H7 (cell line): Measurements from ENCODE around the gene ABHD3. TPM values are rescaled to one million over a fixed set of nuclear protein-coding genes. Genes with fewer than 3 reads are reported as not detected.
"Not testable (repeated sequence)": the region's sequence is repeated elsewhere in the genome, so short reads cannot be mapped to it uniquely, and the experiment has no call there.

Source experiments
- DNase-seq: peaks from one replicate; pipeline ENCODE4 v3.0.0; 2012
- H3K27me3 ChIP-seq: 2 replicates; pipeline ENCODE4 v1.6.0; 2011; ENCODE audit warnings: mild to moderate bottlenecking, low read length; ENCODE audit not compliant: control insufficient read depth, insufficient read depth
- H3K36me3 ChIP-seq: replicated peaks from 2 replicates; pipeline ENCODE4 v1.5.1; 2011; ENCODE audit warnings: low read length; ENCODE audit not compliant: control insufficient read depth, insufficient read depth
- H3K4me3 ChIP-seq: 2 replicates; pipeline ENCODE4 v1.5.1; 2011; ENCODE audit warnings: low read depth, mild to moderate bottlenecking, control low read depth, low read length, moderate library complexity; ENCODE audit not compliant: insufficient read depth
- total RNA-seq: library from RNA; depleted of rRNA; stranded (reverse); fragments of >200 nt; shearing (Covaris generic); gene quantifications from 2 replicates; pipeline ENCODE4 v1.2.3, GENCODE V29; 2014

The ABHD3 gene
- total RNA-seq, 1 experiment from 2014 or later, result 6.9 TPM

- H3K36me3 ChIP-seq, result no peaks in the 10 kb centered on the region
- H3K4me3 ChIP-seq, result no peak overlapping the region
- no peaks in the 10 kb centered on the region for H3K27me3 ChIP-seq
- DNase-seq, result no peak
These were observed 28.4 kb upstream of the ABHD3 start for GRCh38 chr18:21733011-21733410.

- DNase-seq, result no peak
- H3K27me3 ChIP-seq, result no peaks in the 10 kb centered on the region
- no peak overlapping the region for H3K4me3 ChIP-seq
- no peaks in the 10 kb centered on the region for H3K36me3 ChIP-seq
These were observed 23.1 kb upstream of the ABHD3 start for GRCh38 chr18:21727702-21728101.

DNA sequence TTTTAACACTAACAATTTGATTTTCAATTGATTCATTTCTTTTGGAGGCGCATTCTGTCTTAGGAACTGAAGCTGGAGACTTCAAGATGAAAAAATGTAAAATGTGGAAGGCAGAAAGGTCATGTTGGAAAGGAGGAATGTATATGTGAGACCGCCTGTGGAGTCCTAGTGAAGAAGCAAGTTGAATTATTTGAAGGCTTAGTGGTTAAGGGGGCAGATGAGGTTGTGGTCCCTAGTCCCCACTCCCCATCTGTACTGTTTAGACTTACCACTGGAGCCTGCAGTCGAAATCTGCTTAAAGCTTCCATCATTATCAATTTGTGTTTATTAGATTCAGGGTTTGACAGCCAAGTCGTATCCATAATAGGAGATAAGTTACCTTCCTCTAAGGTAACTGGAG is 20.6 kb upstream of the ABHD3 start:
- H3K36me3 ChIP-seq, result no peaks in the 10 kb centered on the region
- no peak overlapping the region for H3K4me3 ChIP-seq
- no peaks in the 10 kb centered on the region for H3K27me3 ChIP-seq
- no peak for DNase-seq

DNA sequence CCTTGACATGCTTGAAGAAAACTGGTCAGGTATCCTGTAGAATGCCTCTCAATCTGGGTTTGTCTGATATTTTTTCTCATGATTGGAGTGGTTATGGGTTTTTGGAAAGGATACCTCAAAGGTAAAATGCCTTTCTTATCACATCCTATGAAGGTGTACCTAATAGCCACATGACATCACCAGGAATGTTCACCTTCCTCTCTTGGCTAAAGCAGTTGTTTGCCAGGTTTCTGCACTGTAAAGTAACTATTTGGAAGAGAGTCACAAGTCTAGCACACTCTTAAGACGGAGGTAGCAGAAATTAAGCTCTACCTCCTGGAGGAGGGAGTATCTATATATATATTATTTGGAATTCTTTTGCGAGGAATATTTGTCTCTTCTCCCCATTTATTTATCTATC is 18.1 kb upstream of the ABHD3 start:
- Histone ChIP-seq H3K4me3 (no peak overlapping the region), H3K36me3 (no peaks in the 10 kb centered on the region), H3K27me3 (no peaks in the 10 kb centered on the region)
- no peak for DNase-seq

- no peaks in the 10 kb centered on the region for H3K27me3 ChIP-seq
- DNase-seq, result no peak
- no peaks in the 10 kb centered on the region for H3K36me3 ChIP-seq
- H3K4me3 ChIP-seq, result no peak overlapping the region
These were observed 9.9 kb upstream of the ABHD3 start for GRCh38 chr18:21714474-21714873.

GRCh38 chr18:21707130-21707529 is 2.6 kb upstream of the ABHD3 start:
- not testable (repeated sequence) for H3K27me3 ChIP-seq, H3K4me3 ChIP-seq, DNase-seq, H3K36me3 ChIP-seq

DNA sequence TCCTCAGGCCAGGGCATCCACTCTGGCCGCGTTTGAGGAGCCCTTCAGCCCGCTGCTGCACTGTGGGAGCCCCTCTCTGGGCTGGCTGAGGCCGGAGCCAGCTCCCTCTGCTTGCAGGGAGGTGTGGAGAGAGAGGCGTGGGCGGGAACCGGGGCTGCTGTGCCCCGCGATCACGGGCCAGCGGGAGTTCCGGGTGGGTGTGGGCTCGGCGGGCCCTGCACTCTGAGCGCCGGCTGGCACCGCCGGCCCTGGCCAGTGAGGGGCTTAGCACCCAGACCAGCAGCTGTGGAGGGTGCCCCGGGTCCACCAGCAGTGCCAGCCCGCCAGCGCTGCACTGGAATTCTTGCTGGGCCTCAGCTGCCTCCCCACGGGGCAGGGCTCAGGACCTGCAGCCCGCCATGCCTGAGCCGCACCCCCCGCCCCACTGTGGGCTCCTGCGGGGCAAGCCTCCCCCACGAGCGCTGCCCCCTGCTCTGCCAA is 1.9 kb upstream of the ABHD3 start:
- H3K4me3 ChIP-seq, result no peak overlapping the region
- peaks cover 2% of the 10 kb centered on the region; the same call in 1 of the 2 replicates for H3K27me3 ChIP-seq
- DNase-seq, result no peak
- H3K36me3 ChIP-seq, result peaks cover 3% of the 10 kb centered on the region; the same call in 1 of the 2 replicates

GRCh38 chr18:21703241-21703820 is 1.2 kb downstream of the ABHD3 start:
- H3K27me3 ChIP-seq, result peaks cover 2% of the 10 kb centered on the region; the same call in 1 of the 2 replicates
- H3K4me3 ChIP-seq, result peak overlapping the region; percentile 75
- DNase-seq, result peak; percentile 57
- peaks cover 3% of the 10 kb centered on the region; the same call in 1 of the 2 replicates for H3K36me3 ChIP-seq

- Histone ChIP-seq H3K27me3 (peaks cover 2% of the 10 kb centered on the region; the same call in 1 of the 2 replicates), H3K36me3 (peaks cover 3% of the 10 kb centered on the region; the same call in 1 of the 2 replicates), H3K4me3 (no peak overlapping the region)
- DNase-seq, result no peak
These were observed 2.0 kb downstream of the ABHD3 start for GRCh38 chr18:21702602-21703001.

DNA sequence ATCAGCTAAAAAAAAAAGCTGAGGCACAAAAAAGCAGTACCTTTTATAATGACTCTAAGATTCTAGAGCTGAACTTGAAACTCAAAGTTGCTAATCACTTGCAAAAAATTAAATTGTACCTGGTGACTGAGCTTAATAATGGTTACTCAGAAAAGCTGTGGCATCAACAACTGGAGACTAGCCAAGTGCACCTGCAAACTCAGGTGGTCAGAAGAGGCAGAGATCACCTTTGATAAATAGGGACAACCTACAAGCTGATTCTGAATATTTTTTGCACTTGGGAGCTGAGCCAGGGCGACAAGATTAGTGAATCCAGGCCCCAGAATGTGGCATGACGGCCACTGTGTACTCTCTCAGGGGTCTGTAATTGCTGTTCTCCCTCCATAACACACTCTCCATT is 3.0 kb downstream of the ABHD3 start:
- Histone ChIP-seq H3K27me3 (peaks cover 2% of the 10 kb centered on the region; the same call in 1 of the 2 replicates), H3K36me3 (peaks cover 3% of the 10 kb centered on the region; the same call in 1 of the 2 replicates), H3K4me3 (no peak overlapping the region)
- DNase-seq, result no peak

- Histone ChIP-seq H3K4me3 (no peak overlapping the region), H3K36me3 (peaks cover 3% of the 10 kb centered on the region; the same call in 1 of the 2 replicates), H3K27me3 (peaks cover 2% of the 10 kb centered on the region; the same call in 1 of the 2 replicates)
- no peak for DNase-seq
These were observed 4.0 kb downstream of the ABHD3 start for GRCh38 chr18:21700528-21701075.

GRCh38 chr18:21693322-21693721 is 11.3 kb downstream of the ABHD3 start:
- Histone ChIP-seq H3K27me3 (no peaks in the 10 kb centered on the region), H3K4me3 (no peak overlapping the region), H3K36me3 (no peaks in the 10 kb centered on the region)
- no peak for DNase-seq

DNA sequence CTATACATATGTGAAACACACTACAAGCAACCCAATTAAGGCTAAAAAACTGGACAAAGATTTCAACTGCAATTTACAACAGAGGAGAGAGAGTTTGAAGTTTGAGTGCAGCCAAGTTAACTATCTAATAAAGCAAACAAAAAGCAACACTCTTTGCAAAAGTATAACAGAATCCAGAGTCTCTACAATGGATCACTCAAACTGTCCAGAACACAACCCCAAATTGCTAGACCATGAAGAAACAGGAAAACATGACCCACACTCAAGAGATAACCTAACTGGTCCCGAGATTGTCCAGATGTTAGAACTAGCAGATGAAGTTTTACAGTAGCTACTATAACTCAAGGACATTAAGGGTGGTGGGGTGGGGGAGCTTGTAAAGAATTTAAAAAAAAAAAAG is 14.8 kb downstream of the ABHD3 start:
- DNase-seq, result no peak
- H3K4me3 ChIP-seq, result no peak overlapping the region
- H3K27me3 ChIP-seq, result no peaks in the 10 kb centered on the region
- no peaks in the 10 kb centered on the region for H3K36me3 ChIP-seq

DNA sequence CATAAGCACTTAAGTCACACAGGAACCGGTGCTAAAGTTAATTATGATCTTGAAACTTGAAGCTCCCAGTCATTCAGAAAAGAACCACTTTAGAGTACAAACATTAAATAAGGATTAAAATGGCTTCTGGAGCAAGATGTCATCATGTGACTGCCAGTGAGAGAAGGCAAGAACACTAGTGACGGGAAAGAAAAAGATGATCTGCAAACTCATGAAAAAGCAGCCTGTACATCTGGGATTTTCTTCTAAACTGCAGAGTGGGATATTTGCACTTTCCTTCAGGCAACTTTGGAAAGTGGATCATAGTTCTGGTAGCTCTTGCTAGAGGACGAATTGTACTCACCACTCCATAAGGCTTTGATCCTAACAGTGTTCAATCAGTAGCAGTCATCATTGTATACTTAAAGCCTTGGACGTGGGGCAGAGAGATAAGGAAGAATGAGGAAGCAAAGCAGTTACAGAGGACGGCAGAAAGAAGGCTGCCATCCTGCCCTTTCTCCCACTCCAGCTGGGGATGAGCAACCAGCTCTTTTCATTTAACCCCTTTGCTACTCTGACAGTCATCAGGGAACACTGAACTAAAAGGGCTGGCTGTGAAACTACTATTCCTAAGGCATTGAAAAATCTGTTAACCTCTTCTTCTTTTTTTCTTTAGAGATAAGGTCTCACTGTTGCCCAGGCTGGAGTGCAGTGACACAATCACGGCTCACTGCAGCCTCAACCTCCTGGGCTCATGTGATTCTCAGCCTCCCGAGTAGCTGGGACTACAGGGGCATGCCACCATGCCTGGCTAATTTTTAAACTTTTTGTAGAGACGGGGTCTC is 18.1 kb downstream of the ABHD3 start:
- DNase-seq, result no peak
- H3K36me3 ChIP-seq, result no peaks in the 10 kb centered on the region
- no peak overlapping the region for H3K4me3 ChIP-seq

GRCh38 chr18:21685556-21685981 is 19.0 kb downstream of the ABHD3 start:
- not testable (repeated sequence) for H3K4me3 ChIP-seq, DNase-seq, H3K36me3 ChIP-seq, H3K27me3 ChIP-seq

More for the DNA sequence above, 18.1 kb downstream of the ABHD3 start:
- H3K27me3 ChIP-seq, result no peaks in the 10 kb centered on the region
